Right lobe of liver (tissue), 4 donors: ENCODE measurements around the gene COTL1.

ENCODE experiments used
- POLR2A ChIP-seq: fragments of 450-650 bp; IDR thresholded peaks from one replicate; pipeline ENCODE4 v1.6.1; 2017; ENCODE audit warnings: antibody characterized with exemption, mild to moderate bottlenecking
- TF ChIP-seq, protein P1 (sequence below), 4 donors: fragments of 200-600 bp in 3 of 4; fragments of 450-650 bp in 1 of 4; IDR thresholded peaks; one replicate each; pipeline versions ENCODE4 v1.5.1 to v1.8.0; 2016 to 2022; ENCODE audit warnings: antibody characterized with exemption in 4 of 4, mild to moderate bottlenecking in 2 of 4
- donor health status: DM: no; HTN: no; CAD: no.
- donor health status: DM: no; HTN: no; CAD: no.
- donor health status: DM: no; HTN: yes; CAD: no.

DNA sequence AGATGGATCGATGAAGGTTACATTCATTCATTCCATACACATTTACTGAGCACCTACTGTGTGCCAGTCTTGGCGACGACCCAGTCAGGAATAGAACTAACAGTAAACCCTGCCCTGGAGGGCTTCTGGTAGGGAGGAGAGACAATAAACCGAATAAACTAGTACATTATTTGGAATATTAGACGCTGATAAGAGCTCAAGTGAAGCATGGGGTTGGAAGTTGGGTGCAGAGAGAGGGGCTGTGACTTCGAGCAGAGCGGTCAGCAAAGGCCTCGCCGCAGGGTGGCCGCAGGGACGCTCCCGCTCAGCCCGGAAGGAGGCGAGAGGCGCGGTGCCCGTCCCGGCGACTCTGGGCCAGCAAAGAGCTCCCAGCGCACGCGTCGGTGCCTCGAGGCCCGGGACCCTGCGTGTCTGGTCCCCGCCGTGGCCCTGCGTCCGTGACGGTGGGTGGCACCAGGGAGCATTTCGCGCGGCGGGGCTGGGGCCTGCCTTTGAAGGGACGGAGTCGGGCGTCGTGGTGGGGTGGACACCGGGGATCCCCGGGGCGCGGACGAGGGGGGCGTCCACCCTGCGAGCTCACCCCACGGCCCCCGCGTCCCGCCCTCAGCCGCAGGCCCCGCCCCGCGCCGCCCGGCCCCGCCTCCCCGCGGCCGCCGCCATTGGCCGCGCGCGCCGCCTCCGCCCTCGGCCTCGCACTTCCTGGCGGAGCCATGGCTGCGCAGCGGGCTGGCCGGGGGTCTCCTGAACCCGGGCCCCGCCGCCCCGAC lies 30.1 kb upstream of the COTL1 start, which contains the start of gene KLHL36:
- TF ChIP-seq, protein P1, sequence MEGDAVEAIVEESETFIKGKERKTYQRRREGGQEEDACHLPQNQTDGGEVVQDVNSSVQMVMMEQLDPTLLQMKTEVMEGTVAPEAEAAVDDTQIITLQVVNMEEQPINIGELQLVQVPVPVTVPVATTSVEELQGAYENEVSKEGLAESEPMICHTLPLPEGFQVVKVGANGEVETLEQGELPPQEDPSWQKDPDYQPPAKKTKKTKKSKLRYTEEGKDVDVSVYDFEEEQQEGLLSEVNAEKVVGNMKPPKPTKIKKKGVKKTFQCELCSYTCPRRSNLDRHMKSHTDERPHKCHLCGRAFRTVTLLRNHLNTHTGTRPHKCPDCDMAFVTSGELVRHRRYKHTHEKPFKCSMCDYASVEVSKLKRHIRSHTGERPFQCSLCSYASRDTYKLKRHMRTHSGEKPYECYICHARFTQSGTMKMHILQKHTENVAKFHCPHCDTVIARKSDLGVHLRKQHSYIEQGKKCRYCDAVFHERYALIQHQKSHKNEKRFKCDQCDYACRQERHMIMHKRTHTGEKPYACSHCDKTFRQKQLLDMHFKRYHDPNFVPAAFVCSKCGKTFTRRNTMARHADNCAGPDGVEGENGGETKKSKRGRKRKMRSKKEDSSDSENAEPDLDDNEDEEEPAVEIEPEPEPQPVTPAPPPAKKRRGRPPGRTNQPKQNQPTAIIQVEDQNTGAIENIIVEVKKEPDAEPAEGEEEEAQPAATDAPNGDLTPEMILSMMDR (IDR thresholded peaks at IDR 0.05), result no peak
- TF ChIP-seq POLR2A, result no peak
